Measurements from ENCODE around the gene CCDC180. TPM values are rescaled to one million over a fixed set of nuclear protein-coding genes. Genes with fewer than 3 reads are reported as not detected.

CCDC180 gene
- polyA plus RNA-seq, 1 of the 3 experiments (the other 2 are of a cell fraction) = 1.0 TPM

DNA sequence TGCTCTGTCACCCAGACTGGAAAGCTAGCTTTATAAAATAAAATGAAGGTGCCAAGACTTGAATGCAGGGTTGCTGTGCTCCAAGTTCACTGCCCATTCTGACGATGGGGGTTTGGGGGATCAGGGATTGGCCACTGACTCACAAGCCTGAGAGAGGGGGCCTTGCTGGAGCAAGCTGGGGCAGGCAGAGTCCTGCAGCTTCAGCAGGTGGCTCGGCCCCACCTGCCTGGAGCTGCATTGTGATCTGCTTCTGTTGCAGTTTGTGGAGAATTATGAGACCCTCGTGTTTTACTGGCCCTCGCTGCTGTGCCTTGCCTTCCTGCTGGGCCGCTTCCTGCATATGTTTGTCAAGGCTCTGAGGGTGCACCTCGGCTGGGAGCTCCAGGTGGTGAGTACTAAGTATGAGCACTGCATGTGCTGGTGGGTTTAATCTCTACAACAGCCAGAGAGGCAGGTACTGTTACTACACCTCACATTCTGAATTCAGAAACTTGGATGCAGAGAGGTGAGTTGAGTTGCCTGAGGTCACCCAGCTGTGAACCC lies 31.1 kb upstream of the CCDC180 start (continued):
- TF ChIP-seq EP300 (IDR thresholded peaks at IDR 0.05; ENCODE audit: borderline replicate concordance in 1 of 2, low read depth in 1 of 2, low read length in 1 of 2) (no peak), FOXJ3 (CRISPR knock-in tag; IDR thresholded peaks at IDR 0.05) (no peak), CTCF (IDR thresholded peaks at IDR 0.05) (no peak), JUND (IDR thresholded peaks at IDR 0.05) (no peak), MEF2A (IDR thresholded peaks at IDR 0.05; ENCODE audit: borderline replicate concordance, low read depth) (no peak)

GRCh38 chr9:97277953-97278352 lies 29.5 kb upstream of the CCDC180 start:
- TF ChIP-seq MXI1 (IDR thresholded peaks at IDR 0.05; ENCODE audit: low read depth, low read length) = no peak
- TF ChIP-seq, protein P1, sequence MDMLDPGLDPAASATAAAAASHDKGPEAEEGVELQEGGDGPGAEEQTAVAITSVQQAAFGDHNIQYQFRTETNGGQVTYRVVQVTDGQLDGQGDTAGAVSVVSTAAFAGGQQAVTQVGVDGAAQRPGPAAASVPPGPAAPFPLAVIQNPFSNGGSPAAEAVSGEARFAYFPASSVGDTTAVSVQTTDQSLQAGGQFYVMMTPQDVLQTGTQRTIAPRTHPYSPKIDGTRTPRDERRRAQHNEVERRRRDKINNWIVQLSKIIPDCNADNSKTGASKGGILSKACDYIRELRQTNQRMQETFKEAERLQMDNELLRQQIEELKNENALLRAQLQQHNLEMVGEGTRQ (IDR thresholded peaks at IDR 0.05; ENCODE audit: borderline replicate concordance, low read depth, low read length) = no peak
- POLR2A ChIA-PET = no interaction called here

GRCh38 chr9:97280755-97281330 lies 26.6 kb upstream of the CCDC180 start:
- Histone ChIP-seq H3K4me3 (ENCODE audit: low read depth in 2 of 2, low read length in 1 of 2) (no peak overlapping the region), H3K27me3 (ENCODE audit: insufficient read depth) (no peaks in the 10 kb centered on the region), H3K9me3 (peaks cover 11% of the 10 kb centered on the region), H3K9me2 (no peaks in the 10 kb centered on the region), H3K79me2 (ENCODE audit: insufficient read depth) (no peaks in the 10 kb centered on the region), H3K27ac (ENCODE audit: low read depth in 2 of 2, low read length in 1 of 2) (no peak overlapping the region), H3K4me1 (ENCODE audit: control insufficient read depth in 1 of 2, insufficient read depth in 2 of 2, low read depth in 1 of 2, low read length in 1 of 2) (no peaks in the 10 kb centered on the region), H3K9ac (no peak overlapping the region), H3K36me3 (replicated peaks in 1 of 2; ENCODE audit: control insufficient read depth in 1 of 2, insufficient read depth in 2 of 2, low read length in 1 of 2) (peaks cover 37 to 55% of the 10 kb centered on the region in 2 experiments), H4K20me1 (ENCODE audit: insufficient read depth) (no peaks in the 10 kb centered on the region), H3K4me2 (no peak overlapping the region), H3F3A (replicated peaks; ENCODE audit: insufficient read depth) (no peaks in the 10 kb centered on the region), H2AFZ (ENCODE audit: low read depth) (no peak overlapping the region)
- no peak for DNase-seq
- POLR2A ChIA-PET = no interaction called here
- 85% methylated on average over 3 of the region's 3 CpGs for WGBS (ENCODE audit: low lambda C conversion rate)
- CTCF ChIA-PET = interaction anchor here (0.5 to 1.0 kb wide), 2 partner anchors 16 to 19 kb away, joined by 3 read pairs; no protein-coding TSS in a partner anchor
- TF ChIP-seq TEAD4 (IDR thresholded peaks at IDR 0.05; ENCODE audit: borderline replicate concordance, insufficient read depth) (no peak), JUND (IDR thresholded peaks at IDR 0.05) (no peak), FOXM1 (IDR thresholded peaks at IDR 0.05; ENCODE audit: low read depth) (no peak), CTCF (IDR thresholded peaks at IDR 0.05) (no peak), MXI1 (IDR thresholded peaks at IDR 0.05; ENCODE audit: low read depth, low read length) (no peak), SMC3 (IDR thresholded peaks at IDR 0.05; ENCODE audit: low read depth, low read length) (no peak), NRF1 (IDR thresholded peaks at IDR 0.05; ENCODE audit: low read depth, low read length) (no peak), POLR2AphosphoS5 (IDR thresholded peaks at IDR 0.05; ENCODE audit: low read depth, low read length) (no peak), YY1 (IDR thresholded peaks at IDR 0.05; ENCODE audit: low read depth) (no peak), USF1 (IDR thresholded peaks at IDR 0.05; ENCODE audit: borderline replicate concordance, low read depth) (no peak), RCOR1 (IDR thresholded peaks at IDR 0.05; ENCODE audit: low read length) (no peak), EZH2phosphoT487 (IDR thresholded peaks at IDR 0.05; ENCODE audit: borderline replicate concordance, low read depth) (no peak)
- TF ChIP-seq, protein P1 (IDR thresholded peaks at IDR 0.05; ENCODE audit: borderline replicate concordance, low read depth, low read length) = no peak

More at GRCh38 chr9:97277953-97278352, 29.5 kb upstream of the CCDC180 start:
- CTCF ChIA-PET = interaction anchor here (0.8 kb wide), 1 partner anchor 121 kb away, joined by 3 read pairs; no protein-coding TSS in a partner anchor
- Histone ChIP-seq H3K9me2 (no peaks in the 10 kb centered on the region), H4K20me1 (ENCODE audit: insufficient read depth) (no peaks in the 10 kb centered on the region), H3K79me2 (ENCODE audit: insufficient read depth) (no peaks in the 10 kb centered on the region), H3K4me3 (ENCODE audit: low read depth in 2 of 2, low read length in 1 of 2) (no peak overlapping the region), H3K27ac (ENCODE audit: low read depth in 2 of 2, low read length in 1 of 2) (no peak overlapping the region), H3K9me3 (no peaks in the 10 kb centered on the region), H3K4me2 (no peak overlapping the region), H3K4me1 (ENCODE audit: control insufficient read depth in 1 of 2, insufficient read depth in 2 of 2, low read depth in 1 of 2, low read length in 1 of 2) (no peaks in the 10 kb centered on the region), H2AFZ (ENCODE audit: low read depth) (no peak overlapping the region), H3K9ac (no peak overlapping the region), H3F3A (replicated peaks; ENCODE audit: insufficient read depth) (no peaks in the 10 kb centered on the region), H3K27me3 (ENCODE audit: insufficient read depth) (no peaks in the 10 kb centered on the region), H3K36me3 (replicated peaks in 1 of 2; ENCODE audit: control insufficient read depth in 1 of 2, insufficient read depth in 2 of 2, low read length in 1 of 2) (peaks cover 20 to 40% of the 10 kb centered on the region in 2 experiments)
- no peak for DNase-seq
- 95% methylated on average over 6 of the region's 7 CpGs for WGBS (ENCODE audit: low lambda C conversion rate)

All from SK-N-SH (cell line).